Natural killer cell (primary cell): Measurements from ENCODE around the gene PRR35. TPM values are rescaled to one million over a fixed set of nuclear protein-coding genes. Genes with fewer than 3 reads are reported as not detected.

Experiments
- ATAC-seq, 3 donors: fragments of 150-1000 bp in 2 of 3; fragments of 200-7000 bp in 1 of 3; cut with Tn5 transposase; 1 replicate in 1 of 3; 2 replicates in 2 of 3; pipeline ENCODE4 v1.10.0; 2021; ENCODE audit warnings: mild to moderate bottlenecking in 2 of 3, moderate library complexity in 2 of 3
- DNase-seq, 2 donors: peaks; one replicate each; pipeline versions ENCODE4 v3.0.0 to v3.0.0-alpha.2; 2013 to 2021; ENCODE audit warnings: mixed read lengths in 1 of 2
- H3K27ac ChIP-seq: one replicate; pipeline ENCODE4 v1.5.1; 2013; ENCODE audit warnings: mild to moderate bottlenecking, low read length
- H3K27me3 ChIP-seq: one replicate; pipeline ENCODE4 v1.6.1; 2013; ENCODE audit warnings: low read length; ENCODE audit not compliant: control insufficient read depth, insufficient read depth
- H3K36me3 ChIP-seq: one replicate; pipeline ENCODE4 v1.6.1; 2013; ENCODE audit warnings: low read length; ENCODE audit not compliant: control insufficient read depth, insufficient read depth
- H3K4me1 ChIP-seq: one replicate; pipeline ENCODE4 v1.6.1; 2013; ENCODE audit warnings: low read length; ENCODE audit not compliant: control insufficient read depth, insufficient read depth
- H3K4me3 ChIP-seq: one replicate; pipeline ENCODE4 v1.5.1; 2013; ENCODE audit warnings: low read length
- H3K9me3 ChIP-seq: one replicate; pipeline ENCODE4 v1.6.1; 2013; ENCODE audit warnings: low read length; ENCODE audit not compliant: control insufficient read depth, insufficient read depth
- H3K27ac Mint-ChIP-seq, 2 donors: one replicate each; pipeline ENCODE4 v1.8.0; 2022; ENCODE audit warnings: mild to moderate bottlenecking in 2 of 2, mixed read lengths in 2 of 2, moderate library complexity in 1 of 2
- H3K27me3 Mint-ChIP-seq, 2 donors: one replicate each; pipeline ENCODE4 v1.8.0; 2022; ENCODE audit warnings: low read depth in 2 of 2, mixed read lengths in 2 of 2
- H3K36me3 Mint-ChIP-seq: one replicate; pipeline ENCODE4 v1.8.0; 2022; ENCODE audit warnings: mixed read lengths
- H3K4me1 Mint-ChIP-seq, 2 donors: one replicate each; pipeline ENCODE4 v1.8.0; 2022; ENCODE audit warnings: mixed read lengths in 2 of 2
- H3K4me3 Mint-ChIP-seq: one replicate; pipeline ENCODE4 v1.8.0; 2022; ENCODE audit warnings: mild to moderate bottlenecking, moderate library complexity, mixed read lengths
- H3K9me3 Mint-ChIP-seq, 2 donors: one replicate each; pipeline ENCODE4 v1.8.0; 2022; ENCODE audit warnings: mixed read lengths in 2 of 2
- WGBS: methylation state at CpG from one replicate; pipeline ENCODE4 v1.1.7; 2013; ENCODE audit warnings: missing lambda C conversion rate; ENCODE audit not compliant: insufficient coverage; 5-methylcytosine and 5-hydroxymethylcytosine counted together
- intact Hi-C: fragments of 100-400 bp; cut with micrococcal nuclease; formaldehyde crosslinking; loops from one replicate; pipeline ENCODE4 v1.14.2; 2022
- total RNA-seq, 4 donors: library from RNA; stranded (reverse); fragments of 120-200 nt in 1 of 4; gene quantifications; one replicate each; pipeline versions ENCODE4 v1.2.3 to v1.2.4, GENCODE V29; 2013 to 2022
- TF ChIP-seq, protein P1 (sequence below): fragments of 200-600 bp; IDR thresholded peaks from one replicate; pipeline ENCODE4 v1.8.0; 2022; ENCODE audit warnings: antibody characterized with exemption

Gene PRR35
- total RNA-seq, 3 donors from 2014 or later (not counting 1 experiment from before 2014, with no cell fraction given): 0.20 TPM; not detected in 2

DNA sequence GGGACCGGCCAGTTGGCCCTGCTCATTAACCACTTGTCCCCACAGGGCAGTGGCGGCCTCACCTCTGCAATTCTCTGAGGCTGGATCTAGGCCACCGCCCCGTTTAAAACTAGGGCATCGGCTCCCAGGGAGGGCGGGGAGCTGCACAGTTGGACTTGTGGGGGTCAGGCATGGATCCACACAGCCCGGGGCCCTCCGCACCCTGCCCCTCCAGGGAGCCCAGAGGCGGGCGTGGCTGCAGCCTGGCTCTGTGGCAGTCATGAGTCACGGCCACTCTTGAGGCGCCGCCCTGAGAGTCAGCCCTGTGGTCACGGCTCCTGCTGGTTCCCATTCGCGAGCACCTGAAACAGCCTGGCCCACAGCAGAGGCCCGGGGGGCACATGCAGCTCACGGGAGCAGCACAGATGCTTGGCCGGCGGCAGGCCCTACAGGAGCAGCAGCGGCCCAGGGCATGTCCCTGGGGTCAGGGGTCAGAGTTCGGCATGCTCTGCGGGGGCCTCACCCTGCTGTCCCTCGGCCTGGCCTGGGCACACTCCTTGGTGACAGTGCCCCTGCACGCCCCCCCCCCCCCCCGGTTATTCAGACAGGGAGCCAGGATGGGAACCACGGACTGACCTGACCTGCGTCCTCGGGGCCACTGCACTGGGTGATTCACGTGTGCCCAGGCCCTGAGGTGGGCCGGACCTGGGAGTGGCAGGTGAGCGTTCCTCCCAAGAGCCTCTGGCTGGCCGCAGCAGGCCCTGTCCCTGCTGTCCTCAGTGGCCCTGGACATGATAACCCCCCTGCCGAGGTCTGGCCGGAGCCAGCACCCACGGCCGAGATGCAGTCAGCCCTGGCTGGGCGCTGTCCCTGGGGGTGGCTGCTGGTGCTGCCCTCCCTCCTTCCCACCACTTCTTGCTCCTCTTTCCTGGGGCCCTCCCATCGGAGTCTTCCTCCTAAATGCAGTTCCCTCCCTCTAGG lies 24.5 kb upstream of the PRR35 start:
- H3K27me3 Mint-ChIP-seq: no peaks in the 10 kb centered on the region
- no peak overlapping the region for H3K27ac Mint-ChIP-seq
- WGBS: 84% methylated on average over 39 of the region's 39 CpGs
- intact Hi-C loops: no loop called here
- Histone ChIP-seq H3K4me3 (no peak overlapping the region), H3K4me1 (peaks cover 51% of the 10 kb centered on the region), H3K36me3 (peaks cover 15% of the 10 kb centered on the region), H3K9me3 (no peaks in the 10 kb centered on the region), H3K27me3 (no peaks in the 10 kb centered on the region), H3K27ac (no peak overlapping the region)
- peak in 2 of 3 donors; percentile 35 to 56 for ATAC-seq
- no peak for DNase-seq
- H3K9me3 Mint-ChIP-seq: no peaks in the 10 kb centered on the region
- TF ChIP-seq, protein P1, sequence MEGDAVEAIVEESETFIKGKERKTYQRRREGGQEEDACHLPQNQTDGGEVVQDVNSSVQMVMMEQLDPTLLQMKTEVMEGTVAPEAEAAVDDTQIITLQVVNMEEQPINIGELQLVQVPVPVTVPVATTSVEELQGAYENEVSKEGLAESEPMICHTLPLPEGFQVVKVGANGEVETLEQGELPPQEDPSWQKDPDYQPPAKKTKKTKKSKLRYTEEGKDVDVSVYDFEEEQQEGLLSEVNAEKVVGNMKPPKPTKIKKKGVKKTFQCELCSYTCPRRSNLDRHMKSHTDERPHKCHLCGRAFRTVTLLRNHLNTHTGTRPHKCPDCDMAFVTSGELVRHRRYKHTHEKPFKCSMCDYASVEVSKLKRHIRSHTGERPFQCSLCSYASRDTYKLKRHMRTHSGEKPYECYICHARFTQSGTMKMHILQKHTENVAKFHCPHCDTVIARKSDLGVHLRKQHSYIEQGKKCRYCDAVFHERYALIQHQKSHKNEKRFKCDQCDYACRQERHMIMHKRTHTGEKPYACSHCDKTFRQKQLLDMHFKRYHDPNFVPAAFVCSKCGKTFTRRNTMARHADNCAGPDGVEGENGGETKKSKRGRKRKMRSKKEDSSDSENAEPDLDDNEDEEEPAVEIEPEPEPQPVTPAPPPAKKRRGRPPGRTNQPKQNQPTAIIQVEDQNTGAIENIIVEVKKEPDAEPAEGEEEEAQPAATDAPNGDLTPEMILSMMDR: no peak
- H3K36me3 Mint-ChIP-seq: no peaks in the 10 kb centered on the region
- peaks cover 5 to 18% of the 10 kb centered on the region in 2 donors for H3K4me1 Mint-ChIP-seq
- no peak overlapping the region for H3K4me3 Mint-ChIP-seq

DNA sequence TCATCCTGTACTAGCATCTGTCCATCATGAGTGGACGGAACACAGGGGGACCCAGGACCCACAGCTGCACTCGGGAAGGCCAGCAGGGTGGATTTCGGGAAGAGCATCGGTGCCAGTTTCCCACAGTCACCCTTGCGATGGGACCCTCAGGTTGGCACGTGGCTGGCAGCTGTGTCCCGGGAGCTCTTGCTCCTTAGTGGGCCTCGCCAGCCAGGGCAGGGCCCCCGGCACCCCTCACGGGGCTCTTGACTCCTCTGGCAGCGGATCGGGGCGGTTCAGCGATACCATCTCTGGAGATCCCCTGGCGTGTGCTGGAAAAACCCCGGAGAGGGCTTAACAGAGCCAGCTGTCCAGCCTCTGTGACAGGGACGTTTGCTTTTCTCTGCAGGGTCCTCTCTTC lies 23.4 kb upstream of the PRR35 start:
- H3K4me1 Mint-ChIP-seq: peaks cover 5 to 24% of the 10 kb centered on the region in 2 donors
- Histone ChIP-seq H3K27ac (no peak overlapping the region), H3K36me3 (peaks cover 15% of the 10 kb centered on the region), H3K4me3 (no peak overlapping the region), H3K9me3 (no peaks in the 10 kb centered on the region), H3K27me3 (no peaks in the 10 kb centered on the region), H3K4me1 (peaks cover 40% of the 10 kb centered on the region)
- no peak overlapping the region for H3K27ac Mint-ChIP-seq
- no peaks in the 10 kb centered on the region for H3K36me3 Mint-ChIP-seq
- TF ChIP-seq, protein P1: no peak
- WGBS: 97% methylated on average over 17 of the region's 17 CpGs
- H3K4me3 Mint-ChIP-seq: no peak overlapping the region
- ATAC-seq (no peak), DNase-seq (no peak)
- H3K27me3 Mint-ChIP-seq: no peaks in the 10 kb centered on the region
- intact Hi-C loops: no loop called here
- no peaks in the 10 kb centered on the region for H3K9me3 Mint-ChIP-seq

DNA sequence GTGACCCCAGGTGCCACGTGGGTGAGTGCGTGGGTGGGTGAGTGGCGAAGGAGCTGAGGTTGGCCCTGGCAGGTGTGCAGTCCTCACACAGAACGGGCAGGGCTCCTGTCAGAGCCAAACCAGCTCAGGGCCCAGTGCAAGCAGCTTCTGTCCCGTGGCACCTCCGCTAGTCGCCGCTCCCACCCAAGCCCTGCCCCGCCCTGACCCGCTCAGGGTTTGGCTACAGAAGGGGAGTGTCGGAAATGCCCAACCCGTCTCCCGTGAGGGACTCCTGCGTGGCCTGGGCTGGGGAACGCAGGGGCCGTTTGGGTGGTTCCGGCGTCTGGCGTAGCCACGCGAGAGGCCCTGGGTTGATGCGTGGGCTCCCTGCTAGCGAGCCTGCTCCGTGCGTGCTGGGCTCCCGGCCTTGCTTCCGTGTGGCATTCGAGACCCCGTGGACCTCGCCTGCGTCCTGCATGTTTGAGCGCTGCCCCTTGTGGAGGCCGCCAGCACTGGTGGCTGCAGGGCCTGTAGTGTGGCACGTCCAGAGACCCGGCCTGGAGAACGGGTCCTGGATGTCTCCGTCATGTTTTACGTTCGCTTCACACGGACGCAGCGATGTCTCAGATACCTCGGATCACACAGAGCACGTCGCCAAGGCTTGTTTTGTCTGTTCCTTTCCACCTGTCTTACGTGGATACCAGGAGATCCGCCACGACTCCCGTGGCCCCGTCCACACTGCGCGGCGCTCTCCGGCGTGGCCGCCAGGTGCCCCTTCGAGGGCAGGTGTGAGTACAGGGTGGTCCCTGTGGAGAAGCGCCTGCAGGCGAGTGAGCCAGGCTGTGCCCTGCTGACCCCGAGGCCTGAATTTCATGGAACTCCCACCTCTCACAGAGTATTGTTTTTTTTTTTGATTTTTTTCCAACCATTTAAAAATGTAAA lies 22.5 kb upstream of the PRR35 start:
- Histone ChIP-seq H3K9me3 (no peaks in the 10 kb centered on the region), H3K36me3 (peaks cover 15% of the 10 kb centered on the region), H3K27me3 (no peaks in the 10 kb centered on the region), H3K4me1 (peaks cover 33% of the 10 kb centered on the region), H3K4me3 (no peak overlapping the region), H3K27ac (no peak overlapping the region)
- no peak overlapping the region for H3K27ac Mint-ChIP-seq
- no peak overlapping the region for H3K4me3 Mint-ChIP-seq
- intact Hi-C loops: no loop called here
- DNase-seq (no peak), ATAC-seq (no peak)
- H3K36me3 Mint-ChIP-seq: no peaks in the 10 kb centered on the region
- no peaks in the 10 kb centered on the region for H3K27me3 Mint-ChIP-seq
- TF ChIP-seq, protein P1: no peak
- no peaks in the 10 kb centered on the region for H3K9me3 Mint-ChIP-seq
- 95% methylated on average over 59 of the region's 60 CpGs for WGBS
- H3K4me1 Mint-ChIP-seq: peaks cover 10 to 29% of the 10 kb centered on the region in 2 donors
